WTC11 (cell line): ENCODE data around the gene RFTN1.

Source experiments
- CBFB ChIP-seq: sonication (generic); formaldehyde crosslinking; IDR thresholded peaks from 2 replicates; pipeline ENCODE4 v1.8.1; 2022; ENCODE audit warnings: mild to moderate bottlenecking, low read depth, missing genetic modification reagents
- CTCF ChIP-seq: fragments of 200-600 bp; IDR thresholded peaks from 2 replicates; pipeline ENCODE4 v1.8.0; 2022; ENCODE audit warnings: antibody characterized with exemption
- EMX1 ChIP-seq: fragments of 250-450 bp; sonication (Bioruptor Pico); IDR thresholded peaks from 2 replicates; pipeline ENCODE4 v1.8.0; 2021; ENCODE audit warnings: mild to moderate bottlenecking
- MAX ChIP-seq: sonication (generic); formaldehyde crosslinking; IDR thresholded peaks from 2 replicates; pipeline ENCODE4 v1.8.0; 2022; ENCODE audit warnings: mild to moderate bottlenecking, missing genetic modification reagents
- RELA ChIP-seq: sonication (generic); formaldehyde crosslinking; IDR thresholded peaks from 2 replicates; pipeline ENCODE4 v1.8.1; 2022; ENCODE audit warnings: missing genetic modification reagents, mild to moderate bottlenecking, borderline replicate concordance
- ZBTB43 ChIP-seq: sonication (generic); formaldehyde crosslinking; IDR thresholded peaks from 2 replicates; pipeline ENCODE4 v1.8.1; 2023; ENCODE audit warnings: mild to moderate bottlenecking, missing genetic modification reagents

GRCh38 chr3:16552757-16553156 lies 39.3 kb upstream of the RFTN1 start:
- TF ChIP-seq MAX (no peak), CBFB (CRISPR knock-in tag) (no peak), RELA (CRISPR knock-in tag) (no peak), ZBTB43 (no peak), CTCF (no peak), EMX1 (no peak)
